ENCODE data around the gene SLC41A1. TPM values are rescaled to one million over a fixed set of nuclear protein-coding genes. Genes with fewer than 3 reads are reported as not detected.

Gene SLC41A1
- total and polyA plus RNA-seq, 9 of the 15 experiments (the other 6 are each of a cell fraction or from before 2014, with no cell fraction given): 4.1 to 29.3 (median 11.4) TPM

- TF ChIP-seq, protein P1, sequence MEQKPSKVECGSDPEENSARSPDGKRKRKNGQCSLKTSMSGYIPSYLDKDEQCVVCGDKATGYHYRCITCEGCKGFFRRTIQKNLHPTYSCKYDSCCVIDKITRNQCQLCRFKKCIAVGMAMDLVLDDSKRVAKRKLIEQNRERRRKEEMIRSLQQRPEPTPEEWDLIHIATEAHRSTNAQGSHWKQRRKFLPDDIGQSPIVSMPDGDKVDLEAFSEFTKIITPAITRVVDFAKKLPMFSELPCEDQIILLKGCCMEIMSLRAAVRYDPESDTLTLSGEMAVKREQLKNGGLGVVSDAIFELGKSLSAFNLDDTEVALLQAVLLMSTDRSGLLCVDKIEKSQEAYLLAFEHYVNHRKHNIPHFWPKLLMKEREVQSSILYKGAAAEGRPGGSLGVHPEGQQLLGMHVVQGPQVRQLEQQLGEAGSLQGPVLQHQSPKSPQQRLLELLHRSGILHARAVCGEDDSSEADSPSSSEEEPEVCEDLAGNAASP (IDR thresholded peaks at IDR 0.05): no peak
- TF ChIP-seq MED1 (CRISPR knock-in tag; IDR thresholded peaks at IDR 0.05; ENCODE audit: borderline replicate concordance) (no peak), ATF7 (IDR thresholded peaks at IDR 0.05) (peak; percentile 86), SP2 (IDR thresholded peaks at IDR 0.05; ENCODE audit: extremely low read depth, low read depth, low read length, poor library complexity, severe bottlenecking) (peak; percentile 75), PBX2 (CRISPR knock-in tag; IDR thresholded peaks at IDR 0.05; ENCODE audit: low read depth) (peak; percentile 83), PBX2 (tag; conservative IDR thresholded peaks at IDR 0.05; ENCODE audit: low read depth) (peak; percentile 98), SIN3B (IDR thresholded peaks at IDR 0.05; ENCODE audit: low read depth) (peak; percentile 48; the same call in 1 of the 2 replicates), NCOA6 (IDR thresholded peaks at IDR 0.05) (no peak), REST (IDR thresholded peaks at IDR 0.05; ENCODE audit: borderline replicate concordance) (peak; percentile 24; the same call in 1 of the 2 replicates), REST (CRISPR knock-in tag; IDR thresholded peaks at IDR 0.05; ENCODE audit: low read depth) (0 out of 2 replicates have a peak, but pooled peaks have one; percentile 17), RUNX1 (IDR thresholded peaks at IDR 0.05; ENCODE audit: low read depth) (0 out of 2 replicates have a peak, but pooled peaks have one; percentile 2), CBX5 (IDR thresholded peaks at IDR 0.05; ENCODE audit: borderline replicate concordance, low read depth) (no peak), CREB3L1 (IDR thresholded peaks at IDR 0.05; ENCODE audit: borderline replicate concordance, low read depth) (0 out of 2 replicates have a peak, but pooled peaks have one; percentile 44)
Measured at GRCh38 chr1:205812878-205813754, at the start of gene SLC41A1 (continued).

Data from K562 (cell line).